GM23338 (cell line): ENCODE results near the gene CHMP3. TPM values are rescaled to one million over a fixed set of nuclear protein-coding genes. Genes with fewer than 3 reads are reported as not detected.

Experiments used
- ATAC-seq: fragments of 200-7000 bp; cut with Tn5 transposase; 3 replicates; pipeline ENCODE4 v1.9.1; 2020
- DNase-seq: peaks from one replicate; pipeline ENCODE4 v3.0.0-alpha.2; 2015; ENCODE audit warnings: low spot score
- H2AFZ ChIP-seq: fragments of 200-600 bp; sonication (generic); 2 replicates; pipeline ENCODE4 v1.8.0; 2016; ENCODE audit warnings: antibody characterized with exemption, mild to moderate bottlenecking, moderate library complexity
- H3F3A ChIP-seq: fragments of 200-600 bp; sonication (generic); replicated peaks from 2 replicates; pipeline ENCODE4 v1.8.0; 2017; ENCODE audit warnings: antibody characterized with exemption, mixed run types, low read depth
- H3K27ac ChIP-seq: fragments of 200-600 bp; sonication (generic); 2 replicates; pipeline ENCODE4 v1.6.1; 2016; ENCODE audit warnings: low read depth
- H3K27me3 ChIP-seq: fragments of 200-600 bp; sonication (generic); 2 replicates; pipeline ENCODE4 v1.8.0; 2016; ENCODE audit warnings: mild to moderate bottlenecking, mixed run types, moderate library complexity; ENCODE audit not compliant: insufficient read depth
- H3K36me3 ChIP-seq: fragments of 200-600 bp; sonication (generic); 2 replicates; pipeline ENCODE4 v1.8.0; 2016; ENCODE audit warnings: mild to moderate bottlenecking; ENCODE audit not compliant: insufficient read depth
- H3K4me1 ChIP-seq: fragments of 200-600 bp; sonication (generic); 2 replicates; pipeline ENCODE4 v1.8.0; 2016; ENCODE audit warnings: mild to moderate bottlenecking, moderate library complexity; ENCODE audit not compliant: insufficient read depth
- H3K4me2 ChIP-seq: fragments of 200-600 bp; sonication (generic); 2 replicates; pipeline ENCODE4 v1.7.1; 2017; ENCODE audit warnings: mixed run types
- H3K4me3 ChIP-seq: fragments of 200-600 bp; sonication (generic); 2 replicates; pipeline ENCODE4 v1.6.1; 2016; ENCODE audit warnings: mixed run types
- H3K79me2 ChIP-seq: fragments of 200-600 bp; sonication (generic); replicated peaks from 2 replicates; pipeline ENCODE4 v1.8.0; 2017; ENCODE audit warnings: mild to moderate bottlenecking; ENCODE audit not compliant: insufficient read depth
- H3K9me2 ChIP-seq: fragments of 200-600 bp; sonication (generic); 2 replicates; pipeline ENCODE4 v1.8.0; 2017; ENCODE audit not compliant: insufficient read depth
- H4K20me1 ChIP-seq: fragments of 200-600 bp; sonication (generic); replicated peaks from 2 replicates; pipeline ENCODE4 v1.8.0; 2017; ENCODE audit warnings: mild to moderate bottlenecking; ENCODE audit not compliant: insufficient read depth
- H3K27ac Mint-ChIP-seq: 2 replicates; pipeline ENCODE4 v1.8.0; 2020; ENCODE audit warnings: inconsistent platforms, mild to moderate bottlenecking, moderate library complexity, mixed read lengths
- H3K27me3 Mint-ChIP-seq: 3 replicates; pipeline ENCODE4 v1.8.0; 2022; ENCODE audit warnings: low read depth, mild to moderate bottlenecking, moderate library complexity, mixed read lengths, inconsistent platforms; ENCODE audit not compliant: insufficient read depth, poor library complexity
- H3K36me3 Mint-ChIP-seq: 3 replicates; pipeline ENCODE4 v1.8.0; 2021; ENCODE audit warnings: low read depth, mild to moderate bottlenecking, inconsistent platforms, moderate library complexity, mixed read lengths
- H3K4me1 Mint-ChIP-seq: 3 replicates; pipeline ENCODE4 v1.8.0; 2020; ENCODE audit warnings: mild to moderate bottlenecking, inconsistent platforms, mixed read lengths
- H3K4me3 Mint-ChIP-seq: 3 replicates; pipeline ENCODE4 v1.8.0; 2021; ENCODE audit warnings: moderate library complexity, mild to moderate bottlenecking, inconsistent platforms, mixed read lengths
- H3K9me3 Mint-ChIP-seq: 3 replicates; pipeline ENCODE4 v1.8.0; 2020; ENCODE audit warnings: moderate library complexity, mild to moderate bottlenecking, inconsistent platforms, mixed read lengths
- EZH2 ChIP-seq: fragments of 200-600 bp; sonication (generic); IDR thresholded peaks from one replicate; pipeline ENCODE4 v1.8.0; 2017; ENCODE audit warnings: antibody characterized with exemption, mild to moderate bottlenecking, low read depth; ENCODE audit not compliant: unreplicated experiment
- POLR2AphosphoS5 ChIP-seq: IDR thresholded peaks from 2 replicates; pipeline ENCODE4 v1.6.1; 2016; ENCODE audit warnings: antibody characterized with exemption, low read depth
- ZNF331 ChIP-seq: fragments of 250-450 bp; sonication (Bioruptor Pico); IDR thresholded peaks from 2 replicates; pipeline ENCODE4 v1.5.0; 2020; ENCODE audit warnings: low read depth, mild to moderate bottlenecking, moderate library complexity
- ZNF462 ChIP-seq: fragments of 250-450 bp; sonication (Bioruptor Pico); IDR thresholded peaks from 2 replicates; pipeline ENCODE4 v1.5.0; 2020; ENCODE audit warnings: mild to moderate bottlenecking, moderate library complexity
- polyA plus RNA-seq: library from polyadenylated mRNA; unstranded; fragments of >200 nt; fragmentation: Nextera tagmentation; extraction: Ambion mirVana; gene quantifications from 2 replicates; pipeline ENCODE4 v1.2.1, GENCODE V29; 2016
- total RNA-seq: library from RNA; depleted of rRNA; stranded (reverse); fragments of >200 nt; shearing (Covaris generic); gene quantifications from 2 replicates; pipeline ENCODE4 v1.2.3, GENCODE V29; 2014
- TF ChIP-seq, protein P1 (sequence below): IDR thresholded peaks from 2 replicates; pipeline ENCODE4 v1.6.1; 2016; ENCODE audit warnings: antibody characterized with exemption

The CHMP3 gene
- total and polyA plus RNA-seq, 2 experiments from 2014 or later, result 15.5 to 15.6 TPM

DNA sequence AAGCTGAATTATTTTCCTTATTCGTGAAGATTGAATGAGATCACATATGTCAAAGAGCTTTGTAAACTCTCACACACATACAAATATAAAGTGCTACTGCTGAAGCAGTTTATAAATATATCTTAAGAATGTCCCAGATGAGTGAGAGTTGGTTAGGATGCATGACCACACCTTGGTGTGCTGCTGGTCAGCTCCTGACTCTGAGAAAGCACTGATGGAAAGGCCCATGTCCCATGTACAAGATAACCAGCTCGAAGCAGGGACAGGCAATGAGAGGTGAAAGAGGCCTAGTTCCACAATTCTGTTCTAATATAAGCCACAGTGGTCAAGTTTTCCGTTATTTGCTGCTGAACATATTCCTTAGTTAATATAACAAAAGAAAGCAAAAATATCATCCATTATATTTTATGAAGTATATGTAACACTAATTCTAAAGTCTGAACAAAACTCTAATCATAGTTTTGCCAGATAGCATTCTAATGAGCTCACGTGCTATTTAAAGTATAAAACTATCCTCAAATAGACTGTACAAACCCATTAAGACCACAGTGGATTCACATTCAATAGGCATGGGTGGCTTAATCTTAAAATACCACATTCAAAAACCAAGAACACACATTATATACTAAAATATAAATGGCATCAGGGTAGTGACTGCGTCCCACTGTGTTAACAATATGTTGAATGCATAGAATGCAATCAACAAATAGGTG lies 49.1 kb downstream of the CHMP3 start (continued):
- TF ChIP-seq ZNF462, result no peak

DNA sequence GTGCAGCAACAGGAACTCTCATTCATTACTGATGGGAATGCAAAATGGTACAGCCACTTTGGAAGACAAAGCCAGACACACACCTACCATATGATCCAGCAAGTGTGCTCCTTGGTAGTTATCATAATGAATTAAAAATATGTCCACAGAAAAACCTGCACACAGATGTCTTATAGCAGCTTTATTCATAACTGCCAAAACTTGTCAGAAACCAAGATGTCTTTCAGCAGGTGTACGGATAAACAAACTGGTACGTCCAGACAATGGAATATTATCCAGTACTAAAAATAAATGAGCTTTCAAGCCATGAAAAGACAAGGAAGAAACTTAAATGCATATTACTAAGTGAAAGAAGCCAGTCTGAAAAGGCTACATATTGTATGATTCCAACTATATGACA lies 50.4 kb downstream of the CHMP3 start:
- ATAC-seq (no peak), DNase-seq (no peak)
- H3F3A ChIP-seq, result no peaks in the 10 kb centered on the region
- no peaks in the 10 kb centered on the region for H3K4me1 ChIP-seq
- H3K27me3 ChIP-seq, result no peaks in the 10 kb centered on the region
- TF ChIP-seq ZNF331 (CRISPR knock-in tag), result no peak
- TF ChIP-seq, protein P1, sequence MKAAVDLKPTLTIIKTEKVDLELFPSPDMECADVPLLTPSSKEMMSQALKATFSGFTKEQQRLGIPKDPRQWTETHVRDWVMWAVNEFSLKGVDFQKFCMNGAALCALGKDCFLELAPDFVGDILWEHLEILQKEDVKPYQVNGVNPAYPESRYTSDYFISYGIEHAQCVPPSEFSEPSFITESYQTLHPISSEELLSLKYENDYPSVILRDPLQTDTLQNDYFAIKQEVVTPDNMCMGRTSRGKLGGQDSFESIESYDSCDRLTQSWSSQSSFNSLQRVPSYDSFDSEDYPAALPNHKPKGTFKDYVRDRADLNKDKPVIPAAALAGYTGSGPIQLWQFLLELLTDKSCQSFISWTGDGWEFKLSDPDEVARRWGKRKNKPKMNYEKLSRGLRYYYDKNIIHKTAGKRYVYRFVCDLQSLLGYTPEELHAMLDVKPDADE, result no peak
- no peak for TF ChIP-seq POLR2AphosphoS5
- no peak for TF ChIP-seq EZH2
- H3K79me2 ChIP-seq, result no peaks in the 10 kb centered on the region
- H3K4me2 ChIP-seq, result no peak overlapping the region
- Mint-ChIP-seq H3K27ac (no peak overlapping the region), H3K4me3 (no peak overlapping the region), H3K27me3 (no peaks in the 10 kb centered on the region), H3K4me1 (no peaks in the 10 kb centered on the region), H3K36me3 (peaks cover 18% of the 10 kb centered on the region), H3K9me3 (no peaks in the 10 kb centered on the region)
- H3K4me3 ChIP-seq, result no peak overlapping the region
- no peaks in the 10 kb centered on the region for H3K36me3 ChIP-seq
- H3K9me2 ChIP-seq, result no peaks in the 10 kb centered on the region
- no peak overlapping the region for H3K27ac ChIP-seq
- 0 out of 2 replicates have a peak, but pooled peaks cover 3% of the 10 kb centered on the region for H4K20me1 ChIP-seq
- no peak overlapping the region for H2AFZ ChIP-seq
